Thyroid gland (tissue), 4 donors: ENCODE data around the gene DIP2B. TPM values are rescaled to one million over a fixed set of nuclear protein-coding genes. Genes with fewer than 3 reads are reported as not detected.

Experiments
- DNase-seq, 2 donors: peaks; one replicate each; pipeline ENCODE4 v3.0.0-alpha.2; 2019
- H3K27ac ChIP-seq, 3 donors: fragments of 200-600 bp; sonication (generic); 1 replicate in 2 of 3; 2 replicates in 1 of 3; pipeline ENCODE4 v1.5.1; 2016 to 2019; ENCODE audit warnings: mild to moderate bottlenecking in 1 of 3, moderate library complexity in 1 of 3
- H3K27me3 ChIP-seq: fragments of 200-600 bp; sonication (generic); one replicate; pipeline ENCODE4 v1.5.1; 2019
- H3K36me3 ChIP-seq, 2 donors: fragments of 200-600 bp; sonication (generic); one replicate each; pipeline ENCODE4 v1.5.1; 2016 to 2019
- H3K4me1 ChIP-seq, 2 donors: fragments of 200-600 bp; sonication (generic); one replicate each; pipeline ENCODE4 v1.5.1; 2017 to 2019
- H3K4me3 ChIP-seq, 3 donors: fragments of 200-600 bp; sonication (generic); replicated peaks in 1 of 3; 1 replicate in 2 of 3; 2 replicates in 1 of 3; pipeline ENCODE4 v1.5.1; 2016; ENCODE audit warnings: mild to moderate bottlenecking in 1 of 3
- H3K9me3 ChIP-seq: fragments of 200-600 bp; sonication (generic); one replicate; pipeline ENCODE4 v1.5.1; 2017
- CTCF ChIP-seq, 6 experiments: fragments of 200-600 bp in 3 of 6; fragments of 450-650 bp in 3 of 6; sonication (generic) in 3 of 6; IDR thresholded peaks; one replicate each; pipeline ENCODE4 v1.5.1; 2016 to 2019; ENCODE audit warnings: antibody characterized with exemption in 6 of 6, mild to moderate bottlenecking in 2 of 6, inconsistent platforms in 1 of 6, moderate library complexity in 1 of 6
- POLR2A ChIP-seq, 2 donors: fragments of 450-650 bp; IDR thresholded peaks; one replicate each; pipeline ENCODE4 v1.6.1; 2017; ENCODE audit warnings: antibody characterized with exemption in 2 of 2, mild to moderate bottlenecking in 2 of 2, moderate library complexity in 1 of 2
- WGBS, 2 donors: methylation state at CpG; one replicate each; pipeline ENCODE4 v1.1.5; 2017; 5-methylcytosine and 5-hydroxymethylcytosine counted together
- intact Hi-C: fragments of 100-400 bp; cut with DNase I; formaldehyde crosslinking; loops from one replicate; pipeline ENCODE4 v1.15.1; 2023
- total RNA-seq, 4 donors: library from RNA; depleted of rRNA; stranded (reverse); fragments of >200 nt; gene quantifications; one replicate each; pipeline ENCODE4 v1.2.3, GENCODE V29; 2016

Gene DIP2B
- total RNA-seq, 4 donors from 2014 or later: 27.7 to 45.7 (median 32.4) TPM

- intact Hi-C loops: no loop called here
- Histone ChIP-seq H3K4me3 (no peak overlapping the region), H3K36me3 (peaks cover 41 to 78% of the 10 kb centered on the region in 2 donors), H3K9me3 (no peaks in the 10 kb centered on the region), H3K27ac (no peak overlapping the region), H3K27me3 (no peaks in the 10 kb centered on the region), H3K4me1 (no peaks in the 10 kb centered on the region)
- DNase-seq: no peak
- WGBS, 2 donors: 83 to 89% methylated on average over 7 of the region's 7 CpGs
- TF ChIP-seq CTCF (IDR thresholded peaks at IDR 0.05) (no peak), POLR2A (IDR thresholded peaks at IDR 0.05) (no peak)
Observed at GRCh38 chr12:50739611-50740010, 234.8 kb downstream of the DIP2B start.

GRCh38 chr12:50740307-50740706, 235.5 kb downstream of the DIP2B start:
- no peak overlapping the region for H3K4me3 ChIP-seq
- WGBS, 2 donors: 88 to 95% methylated on average over 2 of the region's 2 CpGs
- H3K4me1 ChIP-seq: no peaks in the 10 kb centered on the region
- no peaks in the 10 kb centered on the region for H3K9me3 ChIP-seq
- H3K27me3 ChIP-seq: no peaks in the 10 kb centered on the region
- intact Hi-C loops: no loop called here
- peaks cover 48 to 85% of the 10 kb centered on the region in 2 donors for H3K36me3 ChIP-seq
- H3K27ac ChIP-seq: no peak overlapping the region
- TF ChIP-seq POLR2A (IDR thresholded peaks at IDR 0.05) (no peak), CTCF (IDR thresholded peaks at IDR 0.05) (no peak)
- DNase-seq: no peak

GRCh38 chr12:50742776-50743175, 238.0 kb downstream of the DIP2B start:
- Histone ChIP-seq H3K9me3 (no peaks in the 10 kb centered on the region), H3K27ac (no peak overlapping the region), H3K36me3 (peaks cover 53 to 73% of the 10 kb centered on the region in 2 donors), H3K4me3 (no peak overlapping the region), H3K4me1 (no peaks in the 10 kb centered on the region), H3K27me3 (no peaks in the 10 kb centered on the region)
- DNase-seq: no peak
- WGBS, 2 donors: 93 to 98% methylated on average over 7 of the region's 7 CpGs
- intact Hi-C loops: no loop called here
- no peak for TF ChIP-seq POLR2A (IDR thresholded peaks at IDR 0.05)
- no peak for TF ChIP-seq CTCF (IDR thresholded peaks at IDR 0.05)

GRCh38 chr12:50745861-50746260, 241.1 kb downstream of the DIP2B start:
- 89 to 90% methylated on average over 4 of the region's 4 CpGs for WGBS, 2 donors
- H3K27me3 ChIP-seq: no peaks in the 10 kb centered on the region
- peaks cover 35 to 43% of the 10 kb centered on the region in 2 donors for H3K36me3 ChIP-seq

GRCh38 chr12:50746431-50746830, 241.6 kb downstream of the DIP2B start:
- TF ChIP-seq POLR2A (IDR thresholded peaks at IDR 0.05) (no peak), CTCF (IDR thresholded peaks at IDR 0.05) (no peak)
- H3K36me3 ChIP-seq: peaks cover 29 to 37% of the 10 kb centered on the region in 2 donors
- no peak for DNase-seq

More at GRCh38 chr12:50745861-50746260, 241.1 kb downstream of the DIP2B start:
- H3K9me3 ChIP-seq: no peaks in the 10 kb centered on the region
- H3K27ac ChIP-seq: no peak overlapping the region
- H3K4me3 ChIP-seq: no peak overlapping the region
- no peaks in the 10 kb centered on the region for H3K4me1 ChIP-seq
- DNase-seq: no peak
- TF ChIP-seq CTCF (IDR thresholded peaks at IDR 0.05) (no peak), POLR2A (IDR thresholded peaks at IDR 0.05) (no peak)
- intact Hi-C loops: no loop called here

More at GRCh38 chr12:50746431-50746830, 241.6 kb downstream of the DIP2B start:
- Histone ChIP-seq H3K27me3 (no peaks in the 10 kb centered on the region), H3K4me3 (no peak overlapping the region), H3K9me3 (no peaks in the 10 kb centered on the region), H3K4me1 (no peaks in the 10 kb centered on the region), H3K27ac (no peak overlapping the region)
- WGBS, 2 donors: 91 to 95% methylated on average over 3 of the region's 3 CpGs
- intact Hi-C loops: no loop called here
